Psoas muscle (tissue), 8 donors: ENCODE measurements around the gene HSF4. TPM values are rescaled to one million over a fixed set of nuclear protein-coding genes. Genes with fewer than 3 reads are reported as not detected.

Source experiments
- ATAC-seq, 4 donors: fragments of 200-7000 bp; cut with Tn5 transposase; one replicate each; pipeline ENCODE4 v1.9.1; 2020; ENCODE audit warnings: moderate library complexity in 3 of 4, mild to moderate bottlenecking in 2 of 4
- DNase-seq, 2 donors: peaks; one replicate each; pipeline ENCODE4 v3.0.0-alpha.2; 2020
- H3K27ac ChIP-seq: fragments of 200-600 bp; one replicate; pipeline ENCODE4 v1.8.0; 2022
- H3K27me3 ChIP-seq, 3 donors: fragments of 200-600 bp in 1 of 3; one replicate each; pipeline versions ENCODE4 v1.6.1 to v1.8.0; 2013 to 2022; ENCODE audit warnings: low read length in 2 of 3, mild to moderate bottlenecking in 2 of 3, moderate library complexity in 1 of 3; ENCODE audit not compliant: insufficient read depth in 3 of 3
- H3K36me3 ChIP-seq, 2 donors: fragments of 200-600 bp in 1 of 2; one replicate each; pipeline versions ENCODE4 v1.6.1 to v1.8.0; 2013 to 2022; ENCODE audit warnings: low read depth in 1 of 2, mild to moderate bottlenecking in 1 of 2, moderate library complexity in 1 of 2; ENCODE audit not compliant: insufficient read depth in 1 of 2
- H3K4me1 ChIP-seq: fragments of 200-600 bp; one replicate; pipeline ENCODE4 v1.8.0; 2022
- H3K4me3 ChIP-seq: fragments of 200-600 bp; one replicate; pipeline ENCODE4 v1.8.0; 2022; ENCODE audit warnings: mild to moderate bottlenecking
- H3K9me3 ChIP-seq: fragments of 200-600 bp; one replicate; pipeline ENCODE4 v1.8.0; 2022
- CTCF ChIP-seq: fragments of 200-600 bp; IDR thresholded peaks from one replicate; pipeline ENCODE4 v1.8.0; 2022; ENCODE audit warnings: antibody characterized with exemption
- WGBS, 3 donors: extraction: QIAGEN DNeasy Blood & Tissue Kit; methylation state at CpG; one replicate each; pipeline versions ENCODE4 v1.1.6 to v1.1.7; 2013; 5-methylcytosine and 5-hydroxymethylcytosine counted together
- intact Hi-C, 2 donors: fragments of 100-400 bp; cut with DNase I; formaldehyde crosslinking; loops; one replicate each; pipeline versions ENCODE4 v1.11.0 to v1.14.2; 2022
- polyA plus RNA-seq, 3 donors: library from polyadenylated mRNA; stranded (reverse); fragments of 200-250 nt; gene quantifications; one replicate each; pipeline ENCODE4 v1.2.3, GENCODE V29; 2013
- total RNA-seq, 4 donors: library from RNA; stranded (reverse); fragmentation: NEBNext Ultra II Directional in 2 of 4; extraction: Animal tissue kit (Norgen Biotek cat#: 25700) in 2 of 4; gene quantifications; one replicate each; pipeline versions ENCODE4 v1.2.1 to v1.2.4, GENCODE V29; 2021 to 2023
- donor health status: healthy with polysubstance abuse.
- donor health status: DM: no; HTN: no; CAD: no; lungs with moderate emphysema.
- donor health status: Bipolar disorder and iron deficiency.
- donor health status: healthy.
- donor health status: DM: yes; HTN: yes; CAD: no.
- donor health status: DM: no; HTN: no; CAD: no.
- donor health status: DM: no; HTN: no; CAD: no.
- donor health status: DM: yes; HTN: yes; CAD: no.

The HSF4 gene
- total and polyA plus RNA-seq, 7 donors: 15.1 to 97.3 (median 47.8) TPM

GRCh38 chr16:67145746-67146145, 18.8 kb upstream of the HSF4 start:
- ATAC-seq (no peak), DNase-seq (no peak)
- intact Hi-C loops: no loop called here
- Histone ChIP-seq H3K4me3 (no peak overlapping the region), H3K27me3 (peaks cover 0 to 15% (median 0%) of the 10 kb centered on the region in 3 donors), H3K4me1 (peaks cover 2% of the 10 kb centered on the region), H3K27ac (no peak overlapping the region), H3K36me3 (peaks cover 19 to 86% of the 10 kb centered on the region in 2 donors), H3K9me3 (no peaks in the 10 kb centered on the region)
- WGBS, 3 donors: 81 to 89% (median 84%) methylated on average over 2 of the region's 2 CpGs
- no peak for TF ChIP-seq CTCF

GRCh38 chr16:67146523-67147357, 17.8 kb upstream of the HSF4 start:
- Histone ChIP-seq H3K36me3 (peaks cover 19 to 76% of the 10 kb centered on the region in 2 donors), H3K27me3 (peaks cover 0 to 17% (median 0%) of the 10 kb centered on the region in 3 donors), H3K4me1 (peaks cover 2% of the 10 kb centered on the region), H3K4me3 (no peak overlapping the region), H3K27ac (no peak overlapping the region), H3K9me3 (no peaks in the 10 kb centered on the region)
- TF ChIP-seq CTCF: no peak
- WGBS, 3 donors: 81 to 83% (median 83%) methylated on average over 7 of the region's 7 CpGs
- ATAC-seq (no peak), DNase-seq (no peak)
- intact Hi-C loops: no loop called here

- no peaks in the 10 kb centered on the region for H3K9me3 ChIP-seq
- intact Hi-C loops: no loop called here
- H3K36me3 ChIP-seq: peaks cover 12 to 68% of the 10 kb centered on the region in 2 donors
- no peak for DNase-seq
- H3K27me3 ChIP-seq: peaks cover 0 to 17% (median 0%) of the 10 kb centered on the region in 3 donors
- no peak overlapping the region for H3K27ac ChIP-seq
- no peak overlapping the region for H3K4me3 ChIP-seq
- WGBS, 3 donors: 92 to 96% (median 94%) methylated on average over 4 of the region's 4 CpGs
- no peak for ATAC-seq
- TF ChIP-seq CTCF: no peak
- H3K4me1 ChIP-seq: peaks cover 2% of the 10 kb centered on the region
Observed at GRCh38 chr16:67147437-67148140, 17.0 kb upstream of the HSF4 start.

- H3K9me3 ChIP-seq: no peaks in the 10 kb centered on the region
- no peak overlapping the region for H3K27ac ChIP-seq
- peaks cover 0 to 17% (median 0%) of the 10 kb centered on the region in 3 donors for H3K27me3 ChIP-seq
- peaks cover 2% of the 10 kb centered on the region for H3K4me1 ChIP-seq
- no peak for TF ChIP-seq CTCF
- no peak overlapping the region for H3K4me3 ChIP-seq
- 84 to 89% (median 88%) methylated on average over 2 of the region's 2 CpGs for WGBS, 3 donors
- peaks cover 11 to 62% of the 10 kb centered on the region in 2 donors for H3K36me3 ChIP-seq
- ATAC-seq (no peak), DNase-seq (no peak)
- intact Hi-C loops: no loop called here
Observed at GRCh38 chr16:67148221-67148620, 16.3 kb upstream of the HSF4 start.
